Stimulated activated CD4-positive, alpha-beta T cell treated with anti-CD3 and anti-CD28 coated beads, Interleukin-4, amount 100 ng/mL, for 48 hours (primary cell): Measurements from ENCODE around the gene GRSF1.
"Not testable (repeated sequence)": the region's sequence is repeated elsewhere in the genome, so short reads cannot be mapped to it uniquely, and the experiment has no call there.

Experiments used
- DNase-seq, 2 donors: peaks; one replicate each; pipeline ENCODE4 v3.0.0-alpha.2; 2020; ENCODE audit warnings: low read depth in 2 of 2

Gene GRSF1, protein sequence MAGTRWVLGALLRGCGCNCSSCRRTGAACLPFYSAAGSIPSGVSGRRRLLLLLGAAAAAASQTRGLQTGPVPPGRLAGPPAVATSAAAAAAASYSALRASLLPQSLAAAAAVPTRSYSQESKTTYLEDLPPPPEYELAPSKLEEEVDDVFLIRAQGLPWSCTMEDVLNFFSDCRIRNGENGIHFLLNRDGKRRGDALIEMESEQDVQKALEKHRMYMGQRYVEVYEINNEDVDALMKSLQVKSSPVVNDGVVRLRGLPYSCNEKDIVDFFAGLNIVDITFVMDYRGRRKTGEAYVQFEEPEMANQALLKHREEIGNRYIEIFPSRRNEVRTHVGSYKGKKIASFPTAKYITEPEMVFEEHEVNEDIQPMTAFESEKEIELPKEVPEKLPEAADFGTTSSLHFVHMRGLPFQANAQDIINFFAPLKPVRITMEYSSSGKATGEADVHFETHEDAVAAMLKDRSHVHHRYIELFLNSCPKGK

DNA sequence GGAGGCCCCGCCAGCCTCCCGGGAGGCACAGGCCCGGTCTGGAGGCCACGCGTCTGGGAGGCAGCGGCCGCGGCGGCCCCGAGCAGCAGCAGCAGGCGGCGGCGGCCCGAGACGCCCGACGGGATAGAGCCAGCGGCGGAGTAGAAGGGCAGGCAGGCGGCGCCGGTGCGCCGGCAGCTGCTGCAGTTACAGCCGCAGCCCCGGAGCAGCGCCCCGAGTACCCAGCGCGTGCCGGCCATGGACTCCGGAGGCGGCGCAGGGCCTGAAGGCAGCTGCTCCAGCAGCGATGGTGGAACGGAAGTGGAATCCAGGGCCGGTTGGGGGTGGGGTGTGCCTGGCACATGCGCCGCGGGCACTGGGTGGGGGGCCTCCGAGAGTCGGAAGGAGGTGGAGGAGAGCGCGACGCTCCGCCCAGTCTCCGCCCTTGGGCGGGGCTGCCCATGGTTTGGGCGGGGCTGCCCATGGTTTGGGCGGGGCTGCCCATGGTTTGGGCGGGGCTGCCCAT, at the start of gene GRSF1:
Gene GRSF1, minus strand, starts transcription at position 302 of the 505 bp plus-strand sequence. Its CDS starts 63 bp downstream, at position 239.
- DNase-seq, result peak; percentile 92

DNA sequence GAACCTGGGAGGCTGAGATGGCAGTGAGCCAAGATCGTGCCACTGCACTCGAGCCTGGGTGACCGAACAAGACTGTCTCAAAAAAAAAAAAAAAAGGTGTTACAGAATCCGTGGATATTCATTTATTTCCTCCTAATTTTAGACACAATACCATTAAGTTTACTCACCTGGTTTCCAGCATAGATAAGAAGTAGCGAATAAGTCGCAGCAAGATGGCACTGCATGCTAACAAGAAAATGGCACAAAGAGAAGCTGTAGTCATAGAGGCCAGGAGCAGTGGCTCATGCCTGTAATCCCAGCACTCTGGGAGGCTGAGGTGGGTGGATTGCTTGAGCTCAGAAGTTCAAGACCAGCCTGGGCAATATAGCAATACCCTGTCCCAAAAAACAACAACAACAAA, 45.5 kb upstream of the GRSF1 start:
- DNase-seq, result no peak

DNA sequence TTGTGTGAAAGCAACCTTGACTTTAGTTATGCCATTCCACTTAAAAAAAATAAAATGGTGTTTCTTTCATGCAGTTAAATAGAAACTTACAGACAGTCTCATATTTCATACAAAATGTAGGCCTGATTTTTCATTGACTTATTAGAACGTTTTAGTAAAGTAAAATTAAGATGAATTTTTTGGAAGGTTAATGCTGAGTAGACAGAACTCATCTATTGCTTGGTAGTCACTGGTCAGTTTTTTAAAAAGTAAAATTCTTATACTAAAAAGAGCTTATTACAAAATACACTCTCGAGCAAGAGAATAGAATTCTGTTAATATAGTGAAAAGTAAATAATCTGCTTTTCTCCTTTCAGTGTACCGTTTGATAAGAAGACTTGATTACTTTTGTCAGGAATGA, 41.0 kb upstream of the GRSF1 start:
- no peak for DNase-seq

DNA sequence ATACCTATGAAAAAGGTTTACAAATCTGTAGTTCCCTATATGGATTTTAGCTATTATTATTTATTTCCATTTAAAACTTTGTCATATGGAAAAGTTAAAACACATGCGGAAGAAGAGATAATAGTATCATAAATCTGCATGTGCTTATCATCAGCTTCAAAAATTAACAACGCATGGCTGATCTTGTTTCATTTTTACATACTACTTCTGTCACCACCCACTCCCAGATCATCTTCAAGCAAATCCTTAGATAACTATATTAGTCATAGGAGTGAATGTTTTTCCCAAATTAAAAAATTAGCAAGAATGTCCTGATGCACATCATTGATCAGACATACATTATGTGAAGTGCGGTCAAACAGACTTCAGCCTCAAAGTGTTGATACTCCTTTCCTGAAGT, 37.9 kb upstream of the GRSF1 start:
- no peak for DNase-seq

DNA sequence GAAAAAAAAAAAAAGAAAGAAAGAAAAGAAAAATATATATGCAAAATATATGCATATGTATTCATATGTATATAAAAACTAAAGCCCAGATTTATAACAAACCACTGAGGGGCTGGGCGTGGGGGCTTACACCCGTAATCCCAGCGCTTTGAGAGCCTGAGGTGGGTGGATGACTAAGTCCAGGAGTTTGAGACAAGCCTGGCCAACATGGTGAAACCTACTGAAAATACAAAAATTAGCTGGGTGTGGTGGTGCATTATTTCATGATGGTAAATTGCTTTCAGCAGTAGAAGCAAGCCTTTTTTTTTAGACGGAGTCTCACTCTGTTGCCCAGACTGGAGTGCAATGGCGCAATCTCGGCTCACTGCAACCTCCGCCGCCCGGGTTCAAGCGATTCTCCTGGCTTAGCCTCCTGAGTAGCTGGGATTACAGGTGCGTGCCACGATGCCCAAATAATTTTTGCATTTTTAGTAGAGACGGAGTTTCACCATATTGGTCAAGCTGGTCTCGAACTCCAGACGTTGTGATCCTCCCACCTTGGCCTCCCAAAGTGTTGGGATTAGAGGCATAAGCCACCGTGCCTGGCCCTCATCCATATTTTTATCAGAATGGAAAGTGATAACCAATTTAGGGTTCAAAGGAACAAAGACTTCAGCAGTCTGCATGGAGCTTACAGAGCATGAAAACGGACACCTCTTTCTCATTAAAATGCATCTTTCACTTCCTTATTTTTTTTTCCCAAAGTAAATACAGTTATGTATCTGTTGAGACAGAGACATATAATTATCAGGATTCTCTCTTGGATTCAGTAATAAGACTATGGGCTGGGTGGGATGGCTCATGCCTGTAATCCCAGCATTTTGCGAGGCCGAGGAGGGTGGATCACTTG, 34.8 kb upstream of the GRSF1 start:
- no peak for DNase-seq

DNA sequence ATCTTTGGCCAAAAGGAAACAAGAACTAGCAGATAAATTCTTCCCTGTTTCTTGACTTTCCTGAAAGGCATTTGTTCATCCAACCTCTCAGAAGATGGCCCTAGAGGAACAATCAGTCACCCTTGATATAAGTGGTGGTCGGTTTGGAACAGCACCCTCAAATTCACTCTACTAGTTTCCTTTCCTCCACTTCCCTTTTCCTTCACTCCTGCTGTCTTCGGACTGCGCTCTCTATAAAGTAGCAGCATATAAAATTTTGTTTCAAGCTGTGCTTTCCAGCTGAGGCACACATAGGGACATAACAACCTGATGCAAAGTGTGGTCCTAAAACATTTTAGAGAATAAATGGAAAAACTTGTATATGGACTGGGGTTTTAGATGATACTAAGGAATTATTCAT, 33.5 kb upstream of the GRSF1 start:
- no peak for DNase-seq

DNA sequence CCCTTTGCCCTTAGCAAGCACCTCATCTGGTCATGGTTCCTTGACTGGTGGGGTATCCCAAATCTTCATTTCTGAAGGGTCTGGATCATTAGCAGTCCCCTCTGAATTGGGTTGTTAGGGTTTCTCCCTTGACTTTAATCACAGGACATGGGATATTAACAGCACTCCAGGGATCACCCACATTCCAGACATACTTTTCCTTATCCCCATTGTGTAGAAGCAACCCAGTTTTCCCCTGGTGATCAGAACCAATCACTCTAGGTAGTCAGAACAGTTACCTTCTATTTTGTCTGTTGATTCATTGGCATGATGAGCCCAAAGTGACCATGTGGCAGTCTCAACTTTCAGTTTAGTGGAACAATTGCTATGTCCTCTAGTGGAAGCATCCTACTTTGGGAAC, 29.1 kb upstream of the GRSF1 start:
- DNase-seq, result no peak

- no peak for DNase-seq
Measured at GRCh38 chr4:70863099-70863790, 23.6 kb upstream of the GRSF1 start.

DNA sequence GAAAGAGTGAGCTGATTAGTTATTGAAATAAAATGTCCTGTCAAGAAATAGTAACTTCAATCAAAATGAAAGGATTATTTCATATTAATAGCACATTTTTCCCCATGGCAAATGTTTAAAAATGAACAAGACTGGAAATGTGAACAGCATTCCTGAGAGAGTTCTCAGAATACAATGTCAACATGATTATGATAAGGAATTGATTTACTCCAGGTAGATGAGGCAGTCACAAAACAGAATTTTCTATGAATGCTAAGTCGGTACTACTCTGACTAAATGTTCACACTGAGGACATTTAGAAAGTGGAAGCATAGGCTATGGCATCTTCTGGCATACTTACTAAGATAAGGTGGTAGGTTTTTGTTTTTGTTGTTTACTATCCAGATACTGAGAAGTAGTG, 19.4 kb upstream of the GRSF1 start:
- DNase-seq, result no peak

DNA sequence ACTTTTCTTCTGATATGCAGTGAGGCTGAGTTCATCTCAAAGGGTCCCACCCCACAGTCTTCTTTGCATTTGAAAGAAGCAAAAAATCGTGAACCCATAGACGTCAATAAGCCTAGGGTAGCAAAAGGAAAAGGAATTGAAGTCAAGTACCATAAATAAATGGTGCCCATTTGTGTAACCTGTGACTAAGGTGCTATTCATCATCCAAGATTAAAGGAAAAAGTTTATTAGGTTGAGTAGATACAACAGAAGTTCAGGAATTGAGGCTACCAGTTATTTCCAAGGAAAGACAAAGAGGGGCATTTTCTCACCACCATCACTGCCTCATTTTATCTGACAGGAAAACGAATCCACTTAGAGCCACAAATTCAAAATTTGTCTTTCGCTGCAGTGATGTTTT, 18.8 kb upstream of the GRSF1 start:
- DNase-seq, result no peak

- no peak for DNase-seq
Measured at GRCh38 chr4:70855464-70855863, 15.8 kb upstream of the GRSF1 start.

DNA sequence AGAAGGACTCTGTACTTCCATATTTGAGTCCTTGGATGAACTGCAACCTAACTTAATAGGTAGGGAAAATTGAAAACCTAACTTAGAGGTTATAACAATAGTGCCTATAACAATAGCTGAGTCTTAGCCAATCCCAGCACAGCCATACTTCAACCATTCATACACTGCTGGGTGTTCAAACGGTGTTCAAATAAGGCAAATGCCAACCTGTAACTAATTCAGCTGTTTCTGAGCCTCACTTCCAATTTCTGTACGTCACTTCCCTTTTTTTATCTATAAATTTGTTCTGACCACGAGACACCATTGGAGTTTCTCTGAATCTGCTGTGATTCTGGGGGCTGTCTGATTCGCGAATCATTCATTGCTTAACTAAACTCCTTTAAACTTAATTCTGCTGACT, 9.6 kb upstream of the GRSF1 start:
- DNase-seq, result no peak

DNA sequence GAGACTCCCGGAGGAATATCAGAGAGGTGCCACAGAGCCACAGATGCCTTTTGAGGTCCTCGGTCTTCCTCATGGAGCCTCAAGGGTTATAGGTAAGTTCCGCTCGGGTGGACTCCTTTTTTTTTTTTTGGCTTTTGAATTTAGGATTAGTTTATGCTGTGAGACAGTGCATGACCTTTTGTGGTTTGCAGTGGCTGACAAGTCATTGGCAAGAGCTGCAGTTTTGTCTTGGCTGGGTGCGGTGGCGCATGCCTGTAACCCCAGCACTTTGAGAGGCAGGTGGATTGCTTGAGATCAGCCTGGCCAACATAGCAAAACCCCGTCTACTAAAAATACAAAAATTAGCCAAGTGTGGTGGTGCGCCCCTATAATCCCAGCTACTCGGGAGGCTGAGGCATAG, 4.5 kb upstream of the GRSF1 start:
- no peak for DNase-seq

- DNase-seq, result no peak
Measured at GRCh38 chr4:70842761-70843435, 3.2 kb upstream of the GRSF1 start.

DNA sequence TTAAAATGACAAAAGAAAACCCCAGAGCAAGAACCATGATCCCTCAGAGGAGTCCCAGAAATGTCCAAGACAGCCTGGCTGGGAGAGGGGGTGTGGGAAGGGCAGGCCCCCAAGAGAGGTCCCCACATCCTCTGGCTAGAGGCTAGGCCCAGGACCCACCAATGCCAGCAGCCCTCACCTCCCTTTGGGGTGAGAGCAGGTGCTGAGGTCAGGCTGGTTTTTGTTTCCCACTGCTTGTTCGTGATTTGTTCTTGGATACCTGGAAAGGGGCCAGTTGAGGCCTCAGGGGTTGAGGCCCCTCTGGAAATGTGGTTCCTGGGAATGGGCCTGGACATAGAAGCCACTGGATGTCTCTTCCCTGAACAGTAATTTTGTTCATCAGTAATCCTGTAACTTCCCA, 2.3 kb upstream of the GRSF1 start:
- DNase-seq, result no peak

GRCh38 chr4:70841211-70841610, 1.5 kb upstream of the GRSF1 start:
- DNase-seq, result no peak

GRCh38 chr4:70840631-70841030, 941 bp upstream of the GRSF1 start:
- not testable (repeated sequence) for DNase-seq

DNA sequence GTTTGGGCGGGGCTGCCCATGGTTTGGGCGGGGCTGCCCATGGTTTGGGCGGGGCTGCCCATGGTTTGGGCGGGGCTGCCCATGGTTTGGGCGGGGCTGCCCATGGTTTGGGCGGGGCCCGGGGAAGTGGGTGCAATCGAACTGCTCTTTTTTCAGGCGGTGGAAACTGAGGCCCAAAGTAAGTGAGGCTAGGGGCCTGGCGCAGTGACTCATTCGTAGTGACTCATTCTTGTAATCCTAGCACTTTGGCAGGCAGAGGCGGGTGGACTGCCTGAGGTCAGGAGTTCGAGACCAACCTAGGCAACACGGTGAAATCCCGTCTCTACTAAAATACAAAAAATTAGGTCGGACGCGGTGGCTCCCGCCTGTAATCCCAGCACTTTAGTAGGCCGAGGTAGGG, 447 bp upstream of the GRSF1 start:
- DNase-seq, result peak; percentile 57 to 58

DNA sequence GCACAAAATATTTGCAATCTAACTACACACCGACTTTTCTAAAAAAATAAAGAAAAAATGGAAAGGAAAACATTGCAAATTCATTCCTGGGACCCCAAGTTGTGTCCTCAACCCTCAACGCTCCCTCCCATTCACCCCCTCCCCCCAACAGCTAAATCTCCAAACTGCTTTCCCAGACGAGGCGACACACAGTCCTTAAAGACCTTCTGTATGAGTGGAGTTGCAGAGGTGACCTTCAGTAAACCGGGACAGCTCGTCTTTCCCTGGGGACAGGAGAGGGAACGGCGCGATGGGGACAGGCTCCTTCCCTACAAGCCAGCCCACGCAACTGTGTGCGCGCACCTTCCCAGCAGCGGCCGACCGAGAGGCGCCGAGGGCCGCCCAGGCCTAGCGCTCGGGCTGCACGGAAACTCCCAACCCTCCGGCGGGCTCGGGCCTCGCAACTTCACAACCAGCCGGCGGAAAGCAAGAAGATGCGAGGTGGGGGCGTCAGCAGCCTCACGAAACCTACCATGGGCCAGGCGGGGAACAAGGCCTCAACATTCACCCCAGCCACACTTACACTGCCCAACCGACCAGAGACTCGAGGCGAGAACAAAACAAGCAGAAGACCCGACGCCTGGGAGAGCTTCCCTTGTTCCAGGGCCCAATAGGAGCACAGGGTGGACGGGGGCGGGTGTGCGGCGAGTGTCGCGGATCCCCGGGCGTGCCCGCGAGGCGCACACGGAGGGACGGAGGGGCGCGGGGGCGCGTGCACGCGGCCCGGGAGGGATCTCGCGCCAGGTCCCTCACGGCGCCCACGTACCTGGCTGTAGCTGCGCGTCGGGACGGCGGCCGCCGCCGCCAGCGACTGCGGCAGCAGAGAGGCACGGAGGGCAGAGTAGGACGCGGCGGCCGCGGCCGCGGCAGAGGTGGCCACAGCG, 763 bp downstream of the GRSF1 start:
- DNase-seq, result peak; percentile 46 to 60

GRCh38 chr4:70838204-70838603, 1.5 kb downstream of the GRSF1 start:
- no peak for DNase-seq
